GM21423 (cell line): ENCODE measurements around the gene CHORDC1.
"Not testable (repeated sequence)": the region's sequence is repeated elsewhere in the genome, so short reads cannot be mapped to it uniquely, and the experiment has no call there.

Experiments
- ATAC-seq: cut with Tn5 transposase; IDR thresholded peaks from one replicate; pipeline ENCODE4 v1.9.1; 2021; ENCODE audit warnings: mild to moderate bottlenecking, moderate library complexity; ENCODE audit not compliant: unreplicated experiment

CHORDC1 gene

GRCh38 chr11:90222459-90223247 is at the start of gene CHORDC1:
Gene CHORDC1, minus strand, starts transcription at chr11:90223049. Its CDS starts 95 bp downstream, at chr11:90222954.
- peak; percentile 94 for ATAC-seq

- no peak for ATAC-seq
Observed at GRCh38 chr11:90257158-90257525, 34.3 kb upstream of the CHORDC1 start.

GRCh38 chr11:90256404-90257157 is 33.7 kb upstream of the CHORDC1 start:
- ATAC-seq: no peak

- no peak for ATAC-seq
Observed at GRCh38 chr11:90254065-90254464, 31.2 kb upstream of the CHORDC1 start.

- no peak for ATAC-seq
Observed at GRCh38 chr11:90252053-90252452, 29.2 kb upstream of the CHORDC1 start.

- ATAC-seq: no peak
Observed at GRCh38 chr11:90251599-90251998, 28.8 kb upstream of the CHORDC1 start.

- peak; percentile 64 for ATAC-seq
Observed at GRCh38 chr11:90250970-90251369, 28.1 kb upstream of the CHORDC1 start.

GRCh38 chr11:90246468-90246867 is 23.6 kb upstream of the CHORDC1 start:
- no peak for ATAC-seq

- no peak for ATAC-seq
Observed at GRCh38 chr11:90243534-90243933, 20.7 kb upstream of the CHORDC1 start.

GRCh38 chr11:90242894-90243416 is 20.1 kb upstream of the CHORDC1 start:
- ATAC-seq: no peak

- ATAC-seq: no peak
Observed at GRCh38 chr11:90241414-90241813, 18.6 kb upstream of the CHORDC1 start.

- ATAC-seq: not testable (repeated sequence)
Observed at GRCh38 chr11:90239967-90240636, 17.3 kb upstream of the CHORDC1 start.

- ATAC-seq: no peak
Observed at GRCh38 chr11:90237004-90237403, 14.2 kb upstream of the CHORDC1 start.

GRCh38 chr11:90235526-90235925 is 12.7 kb upstream of the CHORDC1 start:
- ATAC-seq: no peak

GRCh38 chr11:90234977-90235376 is 12.1 kb upstream of the CHORDC1 start:
- no peak for ATAC-seq

- no peak for ATAC-seq
Observed at GRCh38 chr11:90229791-90230190, 6.9 kb upstream of the CHORDC1 start.

- no peak for ATAC-seq
Observed at GRCh38 chr11:90228056-90228455, 5.2 kb upstream of the CHORDC1 start.

- peak; percentile 55 for ATAC-seq
Observed at GRCh38 chr11:90223248-90223585, 368 bp upstream of the CHORDC1 start.

GRCh38 chr11:90221803-90222458 is 918 bp downstream of the CHORDC1 start:
- no peak for ATAC-seq

GRCh38 chr11:90220391-90220790 is 2.5 kb downstream of the CHORDC1 start:
- no peak for ATAC-seq

GRCh38 chr11:90219438-90219837 is 3.4 kb downstream of the CHORDC1 start:
- no peak for ATAC-seq
